Cerebellar nuclear complex (tissue), 1 donor: ENCODE data around the gene APOA4.
"Not testable (repeated sequence)": the region's sequence is repeated elsewhere in the genome, so short reads cannot be mapped to it uniquely, and the experiment has no call there.

Experiments
- DNase-seq, 2 experiments: peaks; one replicate each; lab custom pipeline; 2025; lab: John Stamatoyannopoulos, UW

APOA4 gene

GRCh38 chr11:116847612-116848011 lies 24.5 kb upstream of the APOA4 start:
- no peak for DNase-seq

- no peak for DNase-seq
Observed at GRCh38 chr11:116844722-116845121, 21.6 kb upstream of the APOA4 start.

GRCh38 chr11:116843661-116844060 lies 20.6 kb upstream of the APOA4 start:
- no peak for DNase-seq

GRCh38 chr11:116842909-116843308 lies 19.8 kb upstream of the APOA4 start:
- DNase-seq: no peak

GRCh38 chr11:116842117-116842516 lies 19.0 kb upstream of the APOA4 start:
- no peak for DNase-seq

GRCh38 chr11:116840746-116841296 lies 17.7 kb upstream of the APOA4 start:
- DNase-seq: no peak

- DNase-seq: no peak
Observed at GRCh38 chr11:116840224-116840745, 17.2 kb upstream of the APOA4 start.

- DNase-seq: no peak
Observed at GRCh38 chr11:116838321-116839084, 15.4 kb upstream of the APOA4 start.

- no peak for DNase-seq
Observed at GRCh38 chr11:116837231-116838091, 14.4 kb upstream of the APOA4 start, which contains the start of gene APOA1. Gene APOA1, minus strand, starts transcription at chr11:116837622. Its CDS starts 235 bp downstream, at chr11:116837387.

GRCh38 chr11:116836632-116836991 lies 13.5 kb upstream of the APOA4 start:
- DNase-seq: no peak

- peak; percentile 35 to 54 for DNase-seq
Observed at GRCh38 chr11:116835791-116836631, 12.9 kb upstream of the APOA4 start.

GRCh38 chr11:116835042-116835772 lies 12.1 kb upstream of the APOA4 start:
- no peak for DNase-seq

- DNase-seq: not testable (repeated sequence)
Observed at GRCh38 chr11:116834535-116835041, 11.5 kb upstream of the APOA4 start.

- DNase-seq: no peak
Observed at GRCh38 chr11:116833816-116834534, 10.9 kb upstream of the APOA4 start.

- no peak for DNase-seq
Observed at GRCh38 chr11:116833491-116833815, 10.3 kb upstream of the APOA4 start.

GRCh38 chr11:116832350-116833290 lies 9.5 kb upstream of the APOA4 start:
- no peak for DNase-seq

GRCh38 chr11:116831790-116832349 lies 8.8 kb upstream of the APOA4 start:
- no peak for DNase-seq

GRCh38 chr11:116830184-116830912 lies 7.2 kb upstream of the APOA4 start:
- DNase-seq: no peak
